Mammary microvascular endothelial cell (primary cell): ENCODE results near the gene MPL. TPM values are rescaled to one million over a fixed set of nuclear protein-coding genes. Genes with fewer than 3 reads are reported as not detected.

ENCODE experiments used
- total RNA-seq: library from RNA; depleted of rRNA; stranded (reverse); fragments of >200 nt; gene quantifications from 2 replicates; pipeline ENCODE4 v1.2.3, GENCODE V29; 2015

The MPL gene
- not detected in 2 replicates for total RNA-seq

DNA sequence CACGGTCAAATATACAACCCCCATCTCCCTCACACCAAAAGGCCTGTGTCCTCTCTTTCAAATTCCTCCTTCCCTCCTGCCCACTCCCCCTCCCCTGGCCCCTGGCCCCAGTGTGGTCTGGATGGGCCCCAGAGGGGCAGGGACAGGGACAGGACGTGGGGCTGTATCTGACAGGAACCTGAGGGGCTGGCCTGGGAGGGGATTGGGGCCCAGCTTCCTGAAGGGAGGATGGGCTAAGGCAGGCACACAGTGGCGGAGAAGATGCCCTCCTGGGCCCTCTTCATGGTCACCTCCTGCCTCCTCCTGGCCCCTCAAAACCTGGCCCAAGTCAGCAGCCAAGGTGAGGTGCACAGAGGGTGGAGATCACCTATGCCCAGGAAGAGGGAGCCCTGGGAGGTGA lies at the start of gene MPL:
Gene MPL, plus strand, starts transcription at position 231 of the 400 bp plus-strand sequence. Its CDS starts 31 bp downstream, at position 262.

DNA sequence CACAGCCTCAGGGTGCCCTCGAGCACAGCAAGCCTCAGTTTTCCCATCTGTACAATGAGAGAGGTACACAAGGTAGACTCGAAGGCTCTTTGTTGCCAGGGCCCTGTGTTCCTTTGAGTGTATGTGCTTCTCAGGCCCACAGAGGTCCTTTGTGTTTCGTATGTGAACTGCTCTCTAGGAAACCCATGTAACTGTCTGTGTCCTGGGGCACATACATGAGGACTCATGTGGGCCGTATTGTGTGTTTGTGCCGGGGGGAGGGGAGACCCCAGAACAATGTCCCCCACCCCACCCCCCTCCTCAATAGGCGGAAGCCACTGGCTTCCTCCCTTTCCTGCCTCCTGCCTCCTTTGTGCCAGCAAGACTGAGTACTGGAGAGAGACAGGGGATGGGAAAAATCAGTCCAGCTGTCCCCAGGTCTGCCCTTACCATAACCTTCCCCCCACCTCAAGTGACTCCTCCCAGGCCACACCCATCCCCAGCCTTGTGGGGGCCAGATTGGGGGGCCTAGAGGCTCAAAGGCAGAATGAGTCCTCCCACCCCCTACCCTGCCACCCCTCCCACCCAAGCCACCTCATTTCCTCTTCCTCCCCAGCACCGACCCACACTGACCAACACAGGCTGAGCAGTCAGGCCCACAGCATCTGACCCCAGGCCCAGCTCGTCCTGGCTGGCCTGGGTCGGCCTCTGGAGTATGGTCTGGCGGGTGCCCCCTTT lies 37.1 kb upstream of the MPL start, which contains the start of gene TIE1:
Gene TIE1, plus strand, starts transcription at position 605 of the 717 bp plus-strand sequence. Its CDS starts 90 bp downstream, at position 695.

DNA sequence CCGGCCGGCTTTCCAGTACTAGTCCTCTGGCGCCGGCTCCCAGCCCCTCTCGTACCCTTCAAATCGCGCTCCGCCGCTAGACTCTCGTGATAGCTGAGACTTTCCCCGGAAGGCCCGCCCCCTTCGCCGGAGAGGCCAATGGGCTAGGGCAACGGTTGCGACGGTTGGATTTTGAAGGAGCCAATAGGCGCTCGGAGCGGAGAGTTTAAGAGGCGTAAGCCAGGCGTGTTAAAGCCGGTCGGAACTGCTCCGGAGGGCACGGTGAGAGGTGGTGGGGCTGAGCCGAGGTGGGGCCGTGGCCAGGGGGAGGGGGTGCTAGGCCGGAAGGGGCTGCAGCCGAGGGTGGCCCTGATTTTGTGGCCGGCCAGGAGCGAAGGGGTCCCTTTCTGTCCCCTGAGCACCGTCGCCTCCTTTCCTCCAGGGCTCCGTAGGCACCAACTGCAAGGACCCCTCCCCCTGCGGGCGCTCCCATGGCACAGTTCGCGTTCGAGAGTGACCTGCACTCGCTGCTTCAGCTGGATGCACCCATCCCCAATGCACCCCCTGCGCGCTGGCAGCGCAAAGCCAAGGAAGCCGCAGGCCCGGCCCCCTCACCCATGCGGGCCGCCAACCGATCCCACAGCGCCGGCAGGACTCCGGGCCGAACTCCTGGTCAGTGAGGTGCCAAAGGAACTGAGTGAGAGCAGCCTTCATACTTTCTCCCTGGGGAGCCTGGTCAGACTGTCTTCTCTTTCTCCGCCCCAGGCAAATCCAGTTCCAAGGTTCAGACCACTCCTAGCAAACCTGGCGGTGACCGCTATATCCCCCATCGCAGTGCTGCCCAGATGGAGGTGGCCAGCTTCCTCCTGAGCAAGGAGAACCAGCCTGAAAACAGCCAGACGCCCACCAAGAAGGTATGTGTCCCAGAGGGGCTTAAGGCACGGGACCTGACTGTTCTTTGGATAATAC lies 21.4 kb downstream of the MPL start, which contains the start of gene CDC20:
Gene CDC20, plus strand, starts transcription at position 236 of the 948 bp plus-strand sequence. Its CDS starts 235 bp downstream, at position 471.

DNA sequence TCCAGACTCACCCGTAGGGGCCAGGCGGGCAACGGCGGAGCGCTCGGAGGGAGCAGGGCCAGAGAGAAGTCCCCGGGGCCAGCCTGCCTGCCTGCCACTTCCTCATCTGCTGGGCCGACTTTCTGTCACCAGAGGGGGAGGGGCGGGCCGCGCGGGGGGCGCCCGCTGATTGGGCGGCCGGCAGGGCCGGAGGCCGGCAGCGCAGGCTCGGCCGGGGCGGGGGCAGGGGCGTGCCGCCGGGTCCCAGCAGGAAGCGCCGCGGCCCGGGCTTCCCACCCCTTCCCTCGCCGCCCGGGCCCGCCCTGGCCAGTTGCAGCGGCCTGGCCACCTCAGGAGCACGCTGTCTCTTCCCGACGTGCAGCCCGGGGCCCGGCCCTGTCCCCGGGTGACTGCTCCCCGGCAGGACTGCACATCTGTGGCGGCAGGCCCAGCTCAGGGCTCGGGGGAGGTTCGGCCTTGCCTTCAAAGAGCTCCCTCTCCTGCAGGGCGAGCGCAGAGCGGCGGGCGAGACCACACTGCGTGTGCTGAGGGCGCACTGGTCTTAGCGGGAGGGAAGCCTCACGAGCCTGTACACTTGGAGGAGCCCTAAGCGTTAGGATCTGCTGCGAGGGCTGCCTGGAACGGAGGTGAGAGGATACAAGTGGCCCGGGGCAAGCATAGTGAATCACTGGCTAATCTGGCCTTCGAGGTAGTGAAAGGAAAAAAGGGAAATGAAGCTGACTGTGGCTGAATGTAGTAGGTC lies 30.5 kb downstream of the MPL start, which contains the start of gene ELOVL1:
Gene ELOVL1, minus strand, starts transcription at position 108 of the 742 bp plus-strand sequence. CDS start 2,402 bp downstream, outside the sequence.

DNA sequence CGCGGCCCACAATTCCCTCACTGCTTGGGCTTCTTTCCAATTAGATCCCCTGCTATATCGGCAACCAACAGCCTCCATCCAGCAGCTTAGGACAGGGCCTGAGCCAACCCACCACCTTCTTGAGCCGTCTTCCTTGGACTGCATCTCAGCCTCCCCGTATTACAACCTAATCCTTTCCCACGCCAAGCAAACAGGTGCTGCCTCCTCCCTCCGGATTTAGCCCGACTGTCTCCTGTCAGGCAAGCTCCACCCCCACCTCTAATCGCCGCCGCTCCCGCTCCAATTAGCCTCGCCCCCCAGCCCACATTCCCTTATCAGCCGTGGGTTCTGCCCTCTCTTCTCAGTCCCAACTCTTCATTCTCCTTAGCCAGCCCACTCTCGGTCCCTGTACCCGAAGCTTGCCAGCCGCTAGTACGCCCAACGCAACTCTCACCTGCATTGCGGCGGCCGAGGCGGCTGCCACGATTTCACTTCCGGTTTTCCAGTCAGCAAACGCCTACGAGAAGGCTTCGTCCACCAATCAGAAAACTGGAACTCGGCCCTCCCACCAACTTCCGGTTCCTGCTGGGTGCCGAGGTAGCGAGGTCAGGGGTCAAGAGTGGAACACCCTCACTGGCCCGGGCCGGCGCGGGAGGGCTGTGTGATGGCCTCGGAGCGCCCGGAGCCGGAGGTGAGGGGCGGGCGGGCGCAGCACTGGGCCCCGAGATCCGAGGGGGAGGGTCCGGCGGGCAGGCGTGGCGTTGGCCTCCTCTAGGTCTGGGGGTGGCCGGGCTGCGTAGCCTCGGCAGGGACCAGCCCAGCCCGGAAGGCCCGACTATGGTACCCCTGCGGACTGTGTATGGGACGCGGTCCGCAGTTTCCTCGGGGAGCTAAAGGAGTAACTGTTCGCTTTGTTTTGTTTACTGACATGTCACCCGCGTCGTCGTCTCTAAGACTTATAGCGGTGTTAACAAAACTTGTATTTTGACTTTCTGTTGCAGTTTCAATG lies 52.0 kb downstream of the MPL start, which contains the start of the genes MED8 and SZT2:
Gene MED8, minus strand, starts transcription at position 475 of the 988 bp plus-strand sequence. Its CDS starts 36 bp downstream, at position 439.
Gene SZT2, plus strand, starts transcription at position 574 of the 988 bp plus-strand sequence. Its CDS starts 70 bp downstream, at position 644.

Other genes starting within 250 kb of the MPL start
- gene EBNA1BP2, start 165.5 kb upstream of the MPL start, total RNA-seq, result 216 and 245 TPM in 2 replicates
- gene CFAP57, start 165.5 kb upstream of the MPL start, total RNA-seq, result 0.13 and 0.15 TPM in 2 replicates
- gene TMEM125, start 67.8 kb upstream of the MPL start, total RNA-seq, result not detected in 2 replicates
- gene C1orf210, start 52.2 kb upstream of the MPL start, total RNA-seq, result not detected in 2 replicates
- gene TIE1, start 36.8 kb upstream of the MPL start, total RNA-seq, result 427 and 478 TPM in 2 replicates
- gene CDC20, start 21.2 kb downstream of the MPL start, total RNA-seq, result 174 and 181 TPM in 2 replicates
- gene ELOVL1, start 30.2 kb downstream of the MPL start, total RNA-seq, result 95.1 and 113 TPM in 2 replicates
- 47.8 and 48.0 TPM in 2 replicates for gene MED8, start 52.0 kb downstream of the MPL start, total RNA-seq
- gene SZT2, start 52.1 kb downstream of the MPL start, total RNA-seq, result 10.3 and 12.2 TPM in 2 replicates
- 183 and 185 TPM in 2 replicates for gene HYI, start 116.1 kb downstream of the MPL start, total RNA-seq
- 97.1 and 109 TPM in 2 replicates for gene PTPRF, start 193.1 kb downstream of the MPL start, total RNA-seq